Right lobe of liver (tissue), 4 donors: Measurements from ENCODE around the gene GNB5.

ENCODE experiments used
- CTCF ChIP-seq, 4 donors: fragments of 200-600 bp in 3 of 4; fragments of 450-650 bp in 1 of 4; IDR thresholded peaks; one replicate each; pipeline versions ENCODE4 v1.5.1 to v1.8.0; 2016 to 2022; ENCODE audit warnings: antibody characterized with exemption in 4 of 4, mild to moderate bottlenecking in 2 of 4
- POLR2A ChIP-seq: fragments of 450-650 bp; IDR thresholded peaks from one replicate; pipeline ENCODE4 v1.6.1; 2017; ENCODE audit warnings: antibody characterized with exemption, mild to moderate bottlenecking
- donor health status: DM: no; HTN: no; CAD: no.
- donor health status: DM: no; HTN: no; CAD: no.
- donor health status: DM: no; HTN: yes; CAD: no.

GRCh38 chr15:52090193-52090592 lies 101.0 kb downstream of the GNB5 start:
- no peak for TF ChIP-seq CTCF (IDR thresholded peaks at IDR 0.05)
- no peak for TF ChIP-seq POLR2A
